GM19035 (cell line): ENCODE measurements around the gene SAP130.
"Not testable (repeated sequence)": the region's sequence is repeated elsewhere in the genome, so short reads cannot be mapped to it uniquely, and the experiment has no call there.

ENCODE experiments used
- ATAC-seq: cut with Tn5 transposase; IDR thresholded peaks from one replicate; pipeline ENCODE4 v1.9.1; 2021; ENCODE audit not compliant: unreplicated experiment

The SAP130 gene

GRCh38 chr2:127953849-127954248 is 74.0 kb downstream of the SAP130 start:
- ATAC-seq, result no peak

- ATAC-seq, result no peak
These were observed 74.6 kb downstream of the SAP130 start for GRCh38 chr2:127953128-127953718.

GRCh38 chr2:127951026-127951425 is 76.8 kb downstream of the SAP130 start:
- no peak for ATAC-seq

- no peak for ATAC-seq
These were observed 77.6 kb downstream of the SAP130 start for GRCh38 chr2:127950264-127950663.

- no peak for ATAC-seq
These were observed 82.6 kb downstream of the SAP130 start for GRCh38 chr2:127945281-127945680.

- ATAC-seq, result no peak
These were observed 84.7 kb downstream of the SAP130 start for GRCh38 chr2:127943186-127943585.

GRCh38 chr2:127942002-127942401 is 85.9 kb downstream of the SAP130 start:
- ATAC-seq, result no peak

- no peak for ATAC-seq
These were observed 86.4 kb downstream of the SAP130 start for GRCh38 chr2:127941461-127941860.

- ATAC-seq, result no peak
These were observed 87.2 kb downstream of the SAP130 start for GRCh38 chr2:127940641-127941040.

GRCh38 chr2:127935337-127935736 is 92.5 kb downstream of the SAP130 start:
- ATAC-seq, result no peak

- no peak for ATAC-seq
These were observed 95.5 kb downstream of the SAP130 start for GRCh38 chr2:127932199-127932876.

- ATAC-seq, result no peak
These were observed 98.4 kb downstream of the SAP130 start for GRCh38 chr2:127929449-127929848.

GRCh38 chr2:127927384-127927783 is 100.5 kb downstream of the SAP130 start:
- ATAC-seq, result no peak

- ATAC-seq, result no peak
These were observed 109.9 kb downstream of the SAP130 start for GRCh38 chr2:127917916-127918315.

- ATAC-seq, result no peak
These were observed 113.9 kb downstream of the SAP130 start for GRCh38 chr2:127913808-127914457.

GRCh38 chr2:127911737-127912136 is 116.1 kb downstream of the SAP130 start:
- no peak for ATAC-seq

GRCh38 chr2:127910415-127910814 is 117.4 kb downstream of the SAP130 start:
- ATAC-seq, result no peak

- ATAC-seq, result no peak
These were observed 118.8 kb downstream of the SAP130 start for GRCh38 chr2:127909019-127909418.

- ATAC-seq, result not testable (repeated sequence)
These were observed 120.0 kb downstream of the SAP130 start for GRCh38 chr2:127907733-127908400.

- ATAC-seq, result no peak
These were observed 121.5 kb downstream of the SAP130 start for GRCh38 chr2:127906206-127906926.
